Measurements from ENCODE around the gene C17orf114.
"Not testable (repeated sequence)": the region's sequence is repeated elsewhere in the genome, so short reads cannot be mapped to it uniquely, and the experiment has no call there.

The C17orf114 gene

GRCh38 chr17:4802228-4802627 is at the start of gene C17orf114:
Gene C17orf114 (minus strand): TSS chr17:4802328.
- no peak for DNase-seq (ENCODE audit: low read depth)

- DNase-seq (ENCODE audit: low read depth), result peak; percentile 68
These were observed 49.0 kb upstream of the C17orf114 start for GRCh38 chr17:4851084-4851483.

GRCh38 chr17:4850246-4850645 is 48.1 kb upstream of the C17orf114 start:
- no peak for DNase-seq (ENCODE audit: low read depth)

GRCh38 chr17:4849011-4849536 is 46.9 kb upstream of the C17orf114 start:
- DNase-seq (ENCODE audit: low read depth), result no peak

GRCh38 chr17:4846635-4847390 is 44.7 kb upstream of the C17orf114 start:
- DNase-seq (ENCODE audit: low read depth), result no peak

GRCh38 chr17:4845118-4845517 is 43.0 kb upstream of the C17orf114 start:
- no peak for DNase-seq (ENCODE audit: low read depth)

- DNase-seq (ENCODE audit: low read depth), result no peak
These were observed 41.3 kb upstream of the C17orf114 start for GRCh38 chr17:4843321-4844000.

- no peak for DNase-seq (ENCODE audit: low read depth)
These were observed 40.2 kb upstream of the C17orf114 start for GRCh38 chr17:4842376-4842775.

- DNase-seq (ENCODE audit: low read depth), result no peak
These were observed 38.7 kb upstream of the C17orf114 start for GRCh38 chr17:4840893-4841242.

GRCh38 chr17:4839965-4840892 is 38.1 kb upstream of the C17orf114 start:
- DNase-seq (ENCODE audit: low read depth), result peak; percentile 31

GRCh38 chr17:4839221-4839620 is 37.1 kb upstream of the C17orf114 start:
- no peak for DNase-seq (ENCODE audit: low read depth)

GRCh38 chr17:4838309-4838785 is 36.2 kb upstream of the C17orf114 start:
- no peak for DNase-seq (ENCODE audit: low read depth)

GRCh38 chr17:4837471-4838308 is 35.6 kb upstream of the C17orf114 start:
- no peak for DNase-seq (ENCODE audit: low read depth)

GRCh38 chr17:4836221-4836620 is 34.1 kb upstream of the C17orf114 start:
- DNase-seq (ENCODE audit: low read depth), result no peak

GRCh38 chr17:4834681-4835020 is 32.5 kb upstream of the C17orf114 start:
- DNase-seq (ENCODE audit: low read depth), result no peak

GRCh38 chr17:4833941-4834680 is 32.0 kb upstream of the C17orf114 start:
- peak; percentile 44 for DNase-seq (ENCODE audit: low read depth)

GRCh38 chr17:4833178-4833940 is 31.2 kb upstream of the C17orf114 start, which contains the start of gene MINK1:
Gene MINK1 (plus strand): TSS chr17:4833340. CDS start chr17:4833584, 244 bp downstream.
- peak; percentile 87 for DNase-seq (ENCODE audit: low read depth)

GRCh38 chr17:4832829-4833177 is 30.7 kb upstream of the C17orf114 start:
- not testable (repeated sequence) for DNase-seq (ENCODE audit: low read depth)

- DNase-seq (ENCODE audit: low read depth), result no peak
These were observed 25.3 kb upstream of the C17orf114 start for GRCh38 chr17:4827399-4827798.

Data from amniotic epithelial cell (primary cell).